NK-92 (cell line): ENCODE results near the gene TOP3B.

Experiments
- DNase-seq: peaks from one replicate; lab custom pipeline; 2025; ENCODE audit not compliant: unreplicated experiment; lab: John Stamatoyannopoulos, UW

Gene TOP3B

GRCh38 chr22:21963286-21963685 lies 19.3 kb downstream of the TOP3B start:
- no peak for DNase-seq

DNA sequence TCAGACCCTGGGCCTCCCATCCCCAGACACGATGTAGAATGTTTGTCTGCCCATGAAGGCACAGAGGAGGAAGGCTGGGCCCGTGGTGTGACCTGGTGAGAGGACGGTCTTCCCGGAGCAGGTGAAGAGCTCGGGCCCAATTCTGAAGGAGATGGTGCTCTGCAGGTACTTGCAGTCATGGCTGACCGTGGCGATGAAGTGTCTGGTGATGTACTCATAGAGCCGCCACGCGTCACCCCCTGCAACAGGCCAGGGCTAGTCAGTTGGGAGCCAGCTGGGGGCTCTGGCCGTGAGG lies 20.0 kb downstream of the TOP3B start:
- no peak for DNase-seq

DNA sequence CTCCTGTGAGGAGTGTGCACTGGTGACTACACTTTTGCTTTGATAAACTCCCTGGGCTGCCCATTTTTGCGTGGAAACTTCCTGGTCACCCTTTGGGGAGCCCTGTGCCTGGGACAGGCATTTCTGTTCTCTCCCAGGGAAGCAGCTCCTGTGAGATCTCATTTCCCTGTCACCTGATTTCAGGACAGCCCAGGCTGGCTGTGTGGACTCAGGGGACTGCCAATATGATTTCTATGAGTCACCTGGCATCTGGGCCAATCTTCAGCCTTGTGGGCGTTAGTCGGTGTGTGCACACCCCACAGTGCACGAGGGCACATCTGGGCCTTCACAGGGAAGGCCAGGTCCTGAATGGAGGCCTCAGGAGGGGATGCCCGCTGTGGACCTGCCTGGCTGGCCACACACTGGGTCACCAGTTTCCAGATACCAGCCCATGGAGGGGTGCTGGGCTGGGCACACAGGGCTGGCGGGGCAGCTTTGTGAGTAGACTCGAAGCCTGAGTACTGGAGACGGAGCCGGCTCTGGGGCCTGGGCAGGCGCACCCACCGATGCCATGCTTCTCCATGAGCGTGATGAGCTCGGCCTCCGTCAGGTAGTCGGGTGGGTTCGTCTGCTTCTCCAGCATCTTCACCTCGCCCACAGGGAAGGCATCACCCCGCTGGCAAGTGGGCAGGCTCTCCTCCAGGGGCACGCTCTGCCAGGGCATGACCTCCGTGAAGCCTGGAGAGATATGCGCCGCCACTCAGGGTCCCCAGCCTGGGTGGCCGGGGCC lies 20.5 kb downstream of the TOP3B start:
- DNase-seq, result no peak

DNA sequence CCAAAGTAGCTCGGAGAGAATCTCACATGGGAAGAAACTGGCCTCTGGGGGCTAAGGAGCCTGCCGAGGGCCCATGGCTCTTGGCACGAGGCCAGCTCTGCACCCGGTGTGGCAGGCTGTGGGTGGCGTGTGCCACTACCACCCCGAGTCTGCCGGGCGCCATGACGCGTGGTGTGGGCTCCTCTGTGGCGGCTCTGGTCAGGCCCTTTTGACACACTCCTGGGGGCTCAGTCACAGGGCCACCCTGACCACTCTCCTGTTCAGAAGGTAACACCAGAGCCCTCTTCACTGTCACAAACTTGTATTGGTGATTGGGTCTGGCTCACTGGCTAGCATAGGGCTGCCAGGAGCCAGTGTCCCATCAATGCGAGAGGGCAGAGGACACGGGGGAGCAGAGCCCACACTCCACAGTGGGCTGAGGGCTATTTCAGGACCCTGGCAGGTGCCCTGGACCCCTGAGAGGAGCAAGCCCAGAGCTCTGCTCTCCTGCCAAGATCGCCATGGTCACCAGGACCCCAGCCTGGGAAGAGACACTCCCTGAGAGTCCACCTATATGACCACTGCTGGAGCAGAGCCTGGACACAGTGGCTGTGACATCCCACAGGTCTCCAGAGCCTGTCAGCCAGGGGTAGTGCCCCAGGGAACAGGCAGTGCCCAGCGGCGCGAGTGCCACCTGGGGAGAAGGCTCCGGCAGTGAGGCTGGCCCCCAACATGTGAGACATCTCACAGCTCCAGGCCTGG lies 21.3 kb downstream of the TOP3B start:
- DNase-seq, result no peak

DNA sequence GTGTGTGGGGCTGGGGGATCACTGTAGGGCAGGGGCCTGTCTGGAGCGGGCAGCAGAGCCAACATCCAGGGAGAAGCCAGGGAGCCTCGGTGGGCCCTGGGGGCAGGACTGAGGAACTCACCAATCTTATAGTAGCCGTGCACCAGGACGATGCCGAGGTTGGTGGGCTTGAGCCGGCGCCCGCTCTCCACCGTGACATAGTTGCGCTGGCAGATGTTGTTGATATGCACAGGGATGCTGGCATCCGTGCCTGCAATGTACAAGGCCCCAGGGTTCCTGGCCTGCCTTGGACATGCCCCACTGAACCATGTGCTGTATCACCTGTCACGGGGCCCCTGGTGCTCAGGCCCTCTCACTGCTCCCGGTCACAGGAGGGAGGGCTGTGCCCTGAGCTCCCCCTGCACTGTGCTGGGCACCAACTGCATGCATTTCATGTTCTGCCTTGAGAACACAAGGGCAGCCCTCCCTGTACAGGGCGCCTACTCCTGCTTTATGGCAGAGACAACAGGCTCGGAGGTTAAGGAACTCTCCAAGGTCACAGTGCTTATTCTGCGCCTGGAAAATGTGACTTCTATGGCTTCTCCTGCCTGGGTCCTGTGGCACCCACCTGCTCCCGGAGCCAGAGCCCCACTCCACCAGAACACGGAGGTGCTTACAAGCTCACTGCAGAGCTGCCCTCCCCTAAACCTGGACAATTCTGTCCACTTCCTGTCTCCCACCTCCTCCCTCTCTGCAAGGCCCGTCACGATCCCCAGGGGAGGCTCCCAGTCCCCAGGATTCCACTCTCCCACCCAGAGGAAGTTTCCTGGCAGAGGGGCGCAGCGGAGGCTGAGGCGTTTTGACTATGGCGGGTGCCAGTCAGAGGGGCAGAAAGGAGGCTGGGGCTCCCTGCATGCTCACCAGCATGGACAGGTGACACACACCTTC lies 22.1 kb downstream of the TOP3B start:
- DNase-seq, result no peak

DNA sequence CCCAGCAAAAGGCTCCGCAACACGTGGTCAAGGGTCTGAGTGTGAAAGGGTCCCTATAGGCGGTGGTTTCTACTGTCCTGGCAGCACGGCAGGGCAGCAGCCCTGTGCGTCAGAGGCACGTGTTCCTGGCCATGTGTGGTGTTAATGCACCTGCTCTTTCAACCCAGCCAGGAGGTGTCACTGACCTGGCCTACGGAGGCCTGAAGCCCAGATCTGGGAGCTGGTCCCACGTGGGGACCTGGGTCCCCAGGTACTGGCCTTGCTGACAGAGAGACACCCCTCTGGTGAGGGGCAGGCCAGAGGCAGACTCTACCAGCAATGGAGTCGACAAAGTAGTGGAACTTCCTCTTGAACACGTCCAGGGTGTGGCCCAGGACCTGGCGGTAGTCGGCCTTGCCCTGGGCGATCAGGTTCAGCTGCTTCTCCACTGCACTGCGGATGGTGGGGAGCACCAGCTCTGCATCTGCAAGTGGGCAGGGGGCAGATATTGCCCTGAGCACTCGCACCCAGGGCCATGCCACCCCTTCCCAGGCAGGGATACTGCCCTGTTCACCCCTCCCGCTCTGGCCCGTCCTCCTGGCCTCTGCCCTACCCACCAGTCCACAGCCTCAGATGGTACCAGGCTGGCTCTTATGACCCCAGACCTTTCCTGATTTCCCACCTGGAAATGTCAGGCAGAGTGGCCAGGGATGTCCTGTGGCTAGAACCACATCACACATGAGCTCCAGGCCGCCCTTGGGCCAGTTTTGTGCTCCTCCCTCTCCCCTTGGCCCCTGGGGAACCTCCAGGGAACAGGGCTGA lies 23.1 kb downstream of the TOP3B start:
- no peak for DNase-seq

- no peak for DNase-seq
Measured at GRCh38 chr22:21958360-21959273, 24.0 kb downstream of the TOP3B start.

GRCh38 chr22:21952586-21953571 lies 29.7 kb downstream of the TOP3B start, which contains the start of gene PPM1F:
Gene PPM1F, minus strand, starts transcription at chr22:21952848. Its CDS starts 6,800 bp downstream, at chr22:21946048.
- no peak for DNase-seq

DNA sequence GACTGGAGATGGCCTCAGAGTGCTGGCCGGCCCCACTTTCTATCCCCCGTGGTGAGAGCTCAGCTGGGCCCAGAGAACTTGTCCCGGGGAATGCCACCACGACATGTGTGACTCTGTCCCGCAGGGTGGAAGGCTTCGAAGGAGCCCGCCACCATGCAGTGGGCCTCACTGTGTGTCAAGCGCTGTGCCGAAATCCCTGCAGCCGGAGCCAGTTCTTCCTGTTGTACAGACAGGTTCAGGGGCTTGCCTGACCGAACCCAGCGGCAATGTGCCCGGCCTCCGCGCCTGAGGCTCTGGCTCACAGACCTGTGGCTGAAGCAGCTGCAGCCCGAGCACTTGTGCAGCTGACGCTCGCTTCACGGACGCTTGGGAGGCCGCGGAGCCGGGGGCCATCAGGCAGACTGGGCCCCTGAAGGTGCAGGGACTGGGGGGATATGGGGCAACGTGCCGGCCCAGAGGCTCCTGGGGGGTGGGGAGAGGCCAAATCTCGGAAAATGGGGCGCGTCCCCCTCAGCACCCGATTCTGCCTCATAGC lies 30.6 kb downstream of the TOP3B start:
- no peak for DNase-seq

GRCh38 chr22:21951062-21951461 lies 31.5 kb downstream of the TOP3B start:
- no peak for DNase-seq

DNA sequence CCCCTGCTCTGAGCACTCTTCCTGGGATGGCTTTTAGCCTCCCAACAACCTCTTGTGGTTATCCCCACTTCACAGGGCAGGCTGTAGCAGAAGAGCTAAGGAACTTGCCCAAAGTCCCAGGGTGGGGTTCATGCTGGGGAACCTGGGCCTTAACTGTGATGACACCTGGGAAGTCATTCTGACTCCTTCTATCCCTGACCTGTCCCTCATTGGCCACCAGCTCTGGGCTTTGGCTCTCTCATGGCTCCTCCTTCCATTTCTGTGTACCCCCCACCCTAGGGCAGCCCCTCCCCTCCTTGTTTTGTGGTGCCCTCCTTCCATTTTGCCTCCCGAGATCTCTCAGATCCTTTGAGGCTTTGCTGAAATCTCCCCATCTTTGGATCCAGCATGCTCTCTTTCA lies 32.6 kb downstream of the TOP3B start:
- no peak for DNase-seq

- no peak for DNase-seq
Measured at GRCh38 chr22:21949569-21949918, 33.0 kb downstream of the TOP3B start.

DNA sequence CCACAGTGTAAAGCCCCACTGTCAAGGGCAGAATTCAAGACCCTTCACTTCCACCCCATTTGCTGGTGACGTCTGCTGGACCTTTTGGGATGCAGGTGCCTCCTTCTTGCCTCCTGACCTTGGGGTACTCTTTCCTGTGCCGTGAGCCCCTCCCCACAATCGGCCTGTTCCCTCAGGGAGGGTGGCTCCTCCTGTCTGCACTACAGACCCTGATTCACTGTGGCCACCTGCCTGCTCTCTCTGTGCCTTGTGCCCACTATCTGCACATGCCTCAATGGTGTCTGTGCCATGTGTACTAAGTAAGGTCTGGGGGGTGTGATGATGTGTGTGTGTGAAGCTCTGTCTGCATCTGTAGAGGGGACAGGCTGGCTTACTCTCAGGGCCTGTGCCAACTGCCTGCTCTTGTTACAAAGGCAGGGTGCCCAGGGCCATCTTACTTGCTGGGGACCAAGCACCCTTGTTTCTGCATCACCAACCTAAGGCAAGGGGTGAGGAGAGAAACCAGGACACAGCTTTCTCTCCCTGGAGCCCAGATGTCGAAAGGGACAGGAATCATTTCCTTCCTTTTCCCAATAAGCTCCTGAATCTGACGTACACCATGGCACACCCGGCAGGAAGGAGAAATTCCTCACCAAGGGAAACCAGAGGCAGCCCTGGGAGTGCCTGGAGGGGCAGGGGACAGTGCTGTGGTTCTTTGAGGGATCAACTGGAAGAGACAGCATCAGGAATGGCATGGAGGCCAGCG lies 33.6 kb downstream of the TOP3B start:
- no peak for DNase-seq

- no peak for DNase-seq
Measured at GRCh38 chr22:21948390-21948789, 34.2 kb downstream of the TOP3B start.

- no peak for DNase-seq
Measured at GRCh38 chr22:21947040-21948014, 35.3 kb downstream of the TOP3B start.

DNA sequence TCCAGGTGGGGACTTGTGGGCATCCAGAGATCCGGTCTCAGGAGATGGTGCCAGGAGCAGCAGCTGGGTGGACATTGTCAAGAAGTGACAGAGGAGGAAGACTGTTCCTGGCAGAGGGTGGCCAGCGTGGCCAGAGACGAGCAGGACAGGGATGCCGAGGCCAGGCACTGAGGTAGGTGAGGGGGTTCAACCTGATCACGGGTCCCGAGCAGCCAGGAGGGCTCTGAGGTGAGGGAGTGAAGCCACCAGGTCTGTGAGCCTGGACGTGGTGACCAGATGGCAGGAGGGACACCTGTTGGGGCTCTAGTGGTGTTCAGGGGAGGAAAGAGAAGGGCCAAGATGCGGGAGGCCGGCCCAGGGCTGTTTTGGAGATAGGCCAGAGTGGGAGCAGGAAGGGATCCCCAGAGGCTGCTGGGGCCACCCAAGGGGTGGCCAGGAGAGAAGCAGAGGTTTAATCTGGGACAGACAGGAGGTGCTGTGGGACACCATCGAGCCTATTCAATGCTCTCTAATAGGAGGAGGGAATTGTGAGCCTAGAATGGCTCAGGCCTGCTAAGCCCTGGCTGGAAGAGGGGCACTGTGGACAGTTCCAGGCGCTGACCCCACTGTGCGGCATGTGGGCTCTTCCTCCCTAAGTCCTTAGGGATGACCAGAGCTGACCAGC lies 36.2 kb downstream of the TOP3B start:
- no peak for DNase-seq
